Activated CD4-positive, alpha-beta memory T cell treated with anti-CD3 and anti-CD28 coated beads for 36 hours (primary cell): ENCODE data around the gene ZMYM4. TPM values are rescaled to one million over a fixed set of nuclear protein-coding genes. Genes with fewer than 3 reads are reported as not detected.

Source experiments
- CTCF ChIA-PET: fragments of 350-600 bp; sonication (Branson Sonifier 250); formaldehyde crosslinking; loops from one replicate; lab custom pipeline; 2021; ENCODE audit warnings: antibody characterized with exemption, inconsistent platforms; lab: Charles Lee
- POLR2A ChIA-PET: fragments of 350-600 bp; sonication (Branson Sonifier 250); formaldehyde crosslinking; loops from one replicate; lab custom pipeline; 2021; ENCODE audit warnings: antibody characterized with exemption; lab: Charles Lee
- DNase-seq: peaks from one replicate; pipeline ENCODE4 v3.0.0-alpha.2; 2020
- H3K27ac Mint-ChIP-seq: one replicate; pipeline ENCODE4 v1.8.0; 2021; ENCODE audit warnings: mixed read lengths
- H3K27me3 Mint-ChIP-seq: one replicate; pipeline ENCODE4 v1.8.0; 2021; ENCODE audit warnings: mixed read lengths
- H3K36me3 Mint-ChIP-seq: one replicate; pipeline ENCODE4 v1.8.0; 2021; ENCODE audit warnings: mixed read lengths
- H3K4me1 Mint-ChIP-seq: one replicate; pipeline ENCODE4 v1.8.0; 2021; ENCODE audit warnings: low read depth, mixed read lengths
- H3K4me3 Mint-ChIP-seq: one replicate; pipeline ENCODE4 v1.8.0; 2021; ENCODE audit warnings: mild to moderate bottlenecking, mixed read lengths
- H3K9me3 Mint-ChIP-seq: one replicate; pipeline ENCODE4 v1.8.0; 2021; ENCODE audit warnings: mixed read lengths
- intact Hi-C: fragments of 100-400 bp; cut with micrococcal nuclease; formaldehyde crosslinking; loops from one replicate; pipeline ENCODE4 v1.15.1; 2023
- total RNA-seq, 2 experiments: library from RNA; stranded (reverse); gene quantifications; one replicate each; pipeline ENCODE4 v1.2.3, GENCODE V29; 2021

The ZMYM4 gene
- total RNA-seq, 2 experiments from 2014 or later: 27.2 to 27.4 TPM

DNA sequence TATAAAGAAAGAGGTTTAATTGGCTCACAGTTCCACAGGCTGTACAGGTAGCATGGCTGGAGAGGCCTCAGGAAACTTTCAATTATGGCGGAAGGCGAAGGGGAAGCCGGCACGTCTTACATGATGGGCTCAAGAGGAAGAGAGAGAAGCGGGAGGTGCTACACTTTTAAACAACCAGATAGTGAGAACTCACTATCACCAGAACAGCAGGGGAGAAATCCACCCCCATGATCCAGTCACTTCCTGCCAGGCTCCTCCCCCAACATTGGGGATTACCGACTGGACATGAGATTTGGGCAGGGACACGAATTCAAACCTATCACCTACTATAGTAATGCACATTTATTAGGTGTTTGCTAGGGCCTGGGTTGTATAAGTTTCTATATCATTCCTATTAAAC lies 117.8 kb downstream of the ZMYM4 start:
- H3K27ac Mint-ChIP-seq: no peak overlapping the region
- no peaks in the 10 kb centered on the region for H3K9me3 Mint-ChIP-seq
- intact Hi-C loops: no loop called here
- no peak for DNase-seq
- H3K36me3 Mint-ChIP-seq: peaks cover 14% of the 10 kb centered on the region
- POLR2A ChIA-PET: no interaction called here
- H3K4me3 Mint-ChIP-seq: no peak overlapping the region
- H3K27me3 Mint-ChIP-seq: no peaks in the 10 kb centered on the region
- H3K4me1 Mint-ChIP-seq: no peaks in the 10 kb centered on the region
- CTCF ChIA-PET: no interaction called here

- intact Hi-C loops: no loop called here
- H3K9me3 Mint-ChIP-seq: no peaks in the 10 kb centered on the region
- POLR2A ChIA-PET: no interaction called here
- no peaks in the 10 kb centered on the region for H3K27me3 Mint-ChIP-seq
- H3K4me1 Mint-ChIP-seq: no peaks in the 10 kb centered on the region
- no peak overlapping the region for H3K27ac Mint-ChIP-seq
- DNase-seq: no peak
- no peak overlapping the region for H3K4me3 Mint-ChIP-seq
- CTCF ChIA-PET: no interaction called here
- H3K36me3 Mint-ChIP-seq: peaks cover 14% of the 10 kb centered on the region
Observed at GRCh38 chr1:35386959-35387358, 118.5 kb downstream of the ZMYM4 start.

DNA sequence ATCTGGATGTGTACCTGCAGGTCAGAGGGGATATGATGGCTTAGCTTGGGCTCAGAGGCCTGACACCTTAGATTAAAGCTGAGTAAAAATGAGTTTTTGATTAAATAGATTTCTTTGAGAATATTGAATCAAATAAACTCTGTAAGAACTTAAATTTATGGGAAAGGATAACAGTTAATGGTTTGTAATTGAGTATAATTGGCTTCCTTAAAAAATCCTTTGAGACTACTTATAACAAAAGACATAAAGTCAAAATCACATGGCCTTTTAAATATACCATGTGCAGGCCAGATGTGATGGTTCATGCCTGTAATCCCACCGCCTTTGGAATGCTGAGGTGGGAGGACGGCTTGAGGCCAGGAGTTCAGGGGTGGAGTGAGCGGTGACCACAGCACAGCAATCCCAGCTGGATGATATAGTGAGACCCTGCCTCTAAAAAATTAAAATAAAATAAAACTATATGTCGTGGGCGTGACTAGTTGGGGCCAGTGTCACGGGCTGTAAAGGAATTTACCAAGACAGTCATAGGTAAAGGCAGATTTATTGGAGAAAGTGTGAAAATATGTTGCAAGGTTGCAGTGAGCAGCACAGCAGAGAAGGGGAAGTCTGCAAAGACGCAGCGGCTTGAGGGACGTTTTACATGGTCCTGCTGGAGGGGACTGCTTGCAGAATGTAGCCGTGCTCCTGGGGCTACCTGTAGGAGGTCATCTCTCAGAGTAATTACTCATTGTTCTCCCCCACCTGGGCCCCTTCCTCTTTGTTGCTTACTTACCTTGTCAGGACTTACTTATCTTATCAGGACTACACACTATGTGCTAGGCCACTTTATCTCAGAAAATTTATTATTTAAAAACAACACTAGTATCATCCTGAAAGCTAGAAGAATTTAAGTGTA lies 122.3 kb downstream of the ZMYM4 start:
- ChIA-PET CTCF (no interaction called here), POLR2A (no interaction called here)
- Mint-ChIP-seq H3K27ac (no peak overlapping the region), H3K4me3 (no peak overlapping the region), H3K36me3 (peaks cover 22% of the 10 kb centered on the region), H3K9me3 (no peaks in the 10 kb centered on the region), H3K4me1 (no peaks in the 10 kb centered on the region), H3K27me3 (no peaks in the 10 kb centered on the region)
- DNase-seq: no peak
- intact Hi-C loops: no loop called here

DNA sequence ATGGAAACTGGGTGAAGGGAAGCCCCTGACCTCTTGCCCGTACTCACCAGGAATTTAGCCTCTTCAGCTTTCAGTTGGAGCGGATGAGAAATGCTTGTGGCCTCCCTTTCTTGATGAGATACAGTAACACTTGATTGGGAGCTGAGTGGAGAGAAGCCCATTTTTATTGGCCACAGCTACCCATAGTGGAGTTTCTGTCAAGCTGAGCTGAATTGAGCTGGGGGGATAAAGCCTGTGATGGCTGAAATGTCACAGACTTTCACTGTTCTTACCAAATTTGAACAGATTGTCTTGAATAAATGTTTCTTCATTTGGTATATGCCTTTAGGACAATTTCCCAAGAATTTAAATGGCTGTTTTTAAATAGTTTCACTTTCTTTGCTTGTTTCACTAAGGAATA lies 125.9 kb downstream of the ZMYM4 start:
- POLR2A ChIA-PET: interaction anchor here (0.6 kb wide), 1 partner anchor 177 kb away, joined by 4 read pairs; no protein-coding TSS in a partner anchor
- no peak overlapping the region for H3K27ac Mint-ChIP-seq
- no peaks in the 10 kb centered on the region for H3K9me3 Mint-ChIP-seq
- H3K27me3 Mint-ChIP-seq: no peaks in the 10 kb centered on the region
- H3K36me3 Mint-ChIP-seq: peaks cover 35% of the 10 kb centered on the region
- CTCF ChIA-PET: no interaction called here
- intact Hi-C loops: no loop called here
- peaks cover 10% of the 10 kb centered on the region for H3K4me1 Mint-ChIP-seq
- no peak for DNase-seq
- H3K4me3 Mint-ChIP-seq: no peak overlapping the region

DNA sequence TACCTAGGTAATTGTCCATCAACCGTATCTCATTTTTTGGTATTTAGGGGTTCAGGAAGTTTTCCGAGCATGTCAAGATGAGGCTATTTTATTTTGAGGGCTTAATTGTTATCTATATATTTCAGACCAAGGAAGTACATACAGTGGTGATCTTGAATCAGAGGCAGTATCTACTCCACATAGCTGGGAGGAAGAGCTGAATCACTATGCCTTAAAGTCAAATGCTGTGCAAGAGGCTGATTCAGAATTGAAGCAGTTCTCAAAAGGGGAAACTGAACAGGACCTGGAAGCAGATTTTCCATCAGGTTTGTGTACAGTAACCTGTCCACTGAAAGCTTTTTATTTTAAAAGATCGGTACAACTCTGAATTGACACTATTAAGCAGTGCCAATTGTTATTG lies 130.2 kb downstream of the ZMYM4 start:
- Mint-ChIP-seq H3K27me3 (no peaks in the 10 kb centered on the region), H3K4me1 (peaks cover 12% of the 10 kb centered on the region), H3K27ac (no peak overlapping the region), H3K36me3 (peaks cover 40% of the 10 kb centered on the region), H3K9me3 (no peaks in the 10 kb centered on the region), H3K4me3 (no peak overlapping the region)
- DNase-seq: no peak
- intact Hi-C loops: no loop called here
- CTCF ChIA-PET: no interaction called here
- POLR2A ChIA-PET: interaction anchor here (0.6 kb wide), 1 partner anchor 68 kb away, joined by 7 read pairs; no protein-coding TSS in a partner anchor

- ChIA-PET CTCF (no interaction called here), POLR2A (no interaction called here)
- Mint-ChIP-seq H3K27ac (no peak overlapping the region), H3K27me3 (no peaks in the 10 kb centered on the region), H3K4me1 (peaks cover 12% of the 10 kb centered on the region), H3K36me3 (peaks cover 36% of the 10 kb centered on the region), H3K9me3 (no peaks in the 10 kb centered on the region), H3K4me3 (no peak overlapping the region)
- DNase-seq: no peak
- intact Hi-C loops: no loop called here
Observed at GRCh38 chr1:35401049-35401448, 132.5 kb downstream of the ZMYM4 start.

GRCh38 chr1:35406103-35406502 lies 137.6 kb downstream of the ZMYM4 start:
- ChIA-PET CTCF (interaction anchor here (1.0 kb wide), 1 partner anchor 45 kb away, joined by 3 read pairs; no protein-coding TSS in a partner anchor), POLR2A (no interaction called here)
- intact Hi-C loops: no loop called here
- peaks cover 39% of the 10 kb centered on the region for H3K36me3 Mint-ChIP-seq
- H3K27me3 Mint-ChIP-seq: no peaks in the 10 kb centered on the region
- H3K9me3 Mint-ChIP-seq: no peaks in the 10 kb centered on the region
- no peak for DNase-seq
- no peak overlapping the region for H3K27ac Mint-ChIP-seq
- H3K4me3 Mint-ChIP-seq: no peak overlapping the region
- H3K4me1 Mint-ChIP-seq: no peaks in the 10 kb centered on the region

- Mint-ChIP-seq H3K27ac (no peak overlapping the region), H3K27me3 (no peaks in the 10 kb centered on the region)
- CTCF ChIA-PET: no interaction called here
Observed at GRCh38 chr1:35407743-35408142, 139.2 kb downstream of the ZMYM4 start.

GRCh38 chr1:35408925-35409324 lies 140.4 kb downstream of the ZMYM4 start:
- H3K4me1 Mint-ChIP-seq: no peaks in the 10 kb centered on the region
- ChIA-PET CTCF (no interaction called here), POLR2A (no interaction called here)
- H3K27ac Mint-ChIP-seq: no peak overlapping the region
- H3K36me3 Mint-ChIP-seq: peaks cover 36% of the 10 kb centered on the region
- H3K27me3 Mint-ChIP-seq: no peaks in the 10 kb centered on the region
- no peak for DNase-seq
- intact Hi-C loops: no loop called here
- no peak overlapping the region for H3K4me3 Mint-ChIP-seq
- no peaks in the 10 kb centered on the region for H3K9me3 Mint-ChIP-seq

More at GRCh38 chr1:35407743-35408142, 139.2 kb downstream of the ZMYM4 start:
- POLR2A ChIA-PET: no interaction called here
- H3K36me3 Mint-ChIP-seq: peaks cover 36% of the 10 kb centered on the region
- intact Hi-C loops: no loop called here
- H3K4me1 Mint-ChIP-seq: no peaks in the 10 kb centered on the region
- DNase-seq: no peak
- no peak overlapping the region for H3K4me3 Mint-ChIP-seq
- no peaks in the 10 kb centered on the region for H3K9me3 Mint-ChIP-seq

GRCh38 chr1:35426097-35426586 lies 157.6 kb downstream of the ZMYM4 start:
- POLR2A ChIA-PET: no interaction called here
- Mint-ChIP-seq H3K27ac (no peak overlapping the region), H3K9me3 (no peaks in the 10 kb centered on the region), H3K27me3 (no peaks in the 10 kb centered on the region), H3K4me3 (no peak overlapping the region), H3K4me1 (peaks cover 11% of the 10 kb centered on the region), H3K36me3 (peaks cover 10% of the 10 kb centered on the region)
- CTCF ChIA-PET: no interaction called here
- DNase-seq: no peak
- intact Hi-C loops: no loop called here

DNA sequence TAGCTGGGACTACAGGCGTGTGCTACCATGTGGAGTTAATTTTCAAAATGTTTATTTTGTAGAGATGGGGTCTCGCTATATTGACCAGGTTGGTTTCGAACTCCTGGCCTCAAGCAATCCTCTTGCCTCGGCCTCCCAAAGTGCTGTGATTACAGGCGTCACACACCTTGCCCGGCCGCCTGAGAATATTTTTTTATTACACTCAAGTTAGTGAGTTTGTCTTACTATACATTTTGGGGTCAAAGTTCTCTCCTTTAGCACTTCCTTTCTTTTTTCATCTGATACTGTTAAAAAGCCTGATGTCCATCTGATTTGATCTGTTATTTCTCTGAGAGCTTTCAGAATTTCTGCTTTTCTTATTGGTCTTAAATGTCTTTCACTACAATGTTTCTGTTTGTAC lies 159.9 kb downstream of the ZMYM4 start:
- peaks cover 20% of the 10 kb centered on the region for H3K36me3 Mint-ChIP-seq
- ChIA-PET CTCF (interaction anchor here (0.8 kb wide), 1 partner anchor 22 kb away, joined by 3 read pairs; no protein-coding TSS in a partner anchor), POLR2A (no interaction called here)
- no peaks in the 10 kb centered on the region for H3K9me3 Mint-ChIP-seq
- intact Hi-C loops: no loop called here
- H3K27me3 Mint-ChIP-seq: no peaks in the 10 kb centered on the region
- H3K27ac Mint-ChIP-seq: no peak overlapping the region
- peaks cover 29% of the 10 kb centered on the region for H3K4me1 Mint-ChIP-seq
- no peak for DNase-seq
- H3K4me3 Mint-ChIP-seq: no peak overlapping the region

DNA sequence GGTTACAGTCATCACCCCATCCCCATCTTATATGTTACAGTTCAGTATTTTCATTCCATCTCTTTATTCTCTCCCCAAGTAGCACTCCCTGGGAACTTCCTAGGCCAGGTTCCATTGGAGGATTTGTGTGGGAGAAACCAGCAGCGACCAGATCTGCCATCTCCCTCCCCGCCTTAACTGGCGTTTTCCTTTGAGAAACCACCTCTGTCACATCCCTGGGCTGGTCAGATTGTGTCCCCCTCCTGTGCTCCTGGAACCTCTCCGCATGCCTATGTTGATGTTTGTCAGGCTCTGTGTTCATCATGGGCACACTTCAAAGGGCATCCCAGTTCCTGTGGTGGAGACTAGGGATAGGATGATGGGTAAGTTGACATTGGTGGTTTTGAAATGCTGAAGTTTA lies 162.3 kb downstream of the ZMYM4 start:
- H3K9me3 Mint-ChIP-seq: no peaks in the 10 kb centered on the region
- H3K36me3 Mint-ChIP-seq: peaks cover 30% of the 10 kb centered on the region
- no peak for DNase-seq
- intact Hi-C loops: loop anchor here (1.0 kb wide), 2 partner anchors 37 to 76 kb away; no protein-coding TSS in a partner anchor
- ChIA-PET CTCF (interaction anchor here (1.0 to 1.9 kb wide), 2 partner anchors 20 to 32 kb away, joined by 4 to 16 read pairs; no protein-coding TSS in a partner anchor), POLR2A (interaction anchor here (1.3 to 1.5 kb wide), 4 partner anchors 15 to 238 kb away, joined by 3 to 4 read pairs (median 3); partner anchors contain the start of gene SFPQ)
- H3K4me1 Mint-ChIP-seq: peaks cover 29% of the 10 kb centered on the region
- no peak overlapping the region for H3K4me3 Mint-ChIP-seq
- peak overlapping the region; percentile 81 for H3K27ac Mint-ChIP-seq
- H3K27me3 Mint-ChIP-seq: no peaks in the 10 kb centered on the region
